Esophagus muscularis mucosa (tissue), 4 donors: ENCODE results near the gene COMMD1. TPM values are rescaled to one million over a fixed set of nuclear protein-coding genes. Genes with fewer than 3 reads are reported as not detected.
A peak's percentile ranks its signal among the peaks of the same experiment; 100 is the strongest.

Experiments used
- DNase-seq: peaks from one replicate; pipeline ENCODE4 v3.0.0-alpha.2; 2017; ENCODE audit errors: extremely low spot score
- H3K27ac ChIP-seq, 4 donors: fragments of 200-600 bp; sonication (generic); replicated peaks in 1 of 4; 1 replicate in 3 of 4; 2 replicates in 1 of 4; pipeline ENCODE4 v1.5.1; 2016 to 2019; ENCODE audit warnings: mild to moderate bottlenecking in 1 of 4
- H3K27me3 ChIP-seq, 4 donors: fragments of 200-600 bp; sonication (generic); one replicate each; pipeline versions ENCODE4 v1.5.1 to v1.6.0; 2016 to 2019
- H3K36me3 ChIP-seq, 4 donors: fragments of 200-600 bp; sonication (generic); one replicate each; pipeline ENCODE4 v1.5.1; 2016 to 2019
- H3K4me1 ChIP-seq, 4 donors: fragments of 200-600 bp; sonication (generic); one replicate each; pipeline ENCODE4 v1.5.1; 2016 to 2019
- H3K4me3 ChIP-seq, 4 donors: fragments of 200-600 bp; sonication (generic); 1 replicate in 2 of 4; 2 replicates in 2 of 4; pipeline ENCODE4 v1.5.1; 2016 to 2019; ENCODE audit warnings: mild to moderate bottlenecking in 4 of 4, moderate library complexity in 1 of 4
- H3K9me3 ChIP-seq, 4 donors: fragments of 200-600 bp; sonication (generic); 1 replicate in 3 of 4; 2 replicates in 1 of 4; pipeline ENCODE4 v1.5.1; 2016 to 2019
- CTCF ChIP-seq, 3 experiments: fragments of 200-600 bp in 2 of 3; fragments of 450-650 bp in 1 of 3; sonication (generic) in 2 of 3; IDR thresholded peaks; one replicate each; pipeline ENCODE4 v1.5.1; 2017 to 2019; ENCODE audit warnings: antibody characterized with exemption in 3 of 3, mild to moderate bottlenecking in 2 of 3, moderate library complexity in 1 of 3
- EP300 ChIP-seq: sonication (generic); formaldehyde crosslinking; IDR thresholded peaks from one replicate; pipeline ENCODE4 v1.6.1; 2017; ENCODE audit warnings: antibody characterized with exemption
- POLR2A ChIP-seq: fragments of 450-650 bp; IDR thresholded peaks from one replicate; pipeline ENCODE4 v1.6.1; 2017; ENCODE audit warnings: antibody characterized with exemption, moderate library complexity, mild to moderate bottlenecking, low read depth
- POLR2AphosphoS5 ChIP-seq, 2 donors: sonication (generic); formaldehyde crosslinking; IDR thresholded peaks; one replicate each; pipeline ENCODE4 v1.6.1; 2017; ENCODE audit warnings: antibody characterized with exemption in 2 of 2
- WGBS: methylation state at CpG from one replicate; pipeline ENCODE4 v1.1.5; 2018; 5-methylcytosine and 5-hydroxymethylcytosine counted together
- intact Hi-C: fragments of 100-400 bp; cut with DNase I; formaldehyde crosslinking; loops from one replicate; pipeline ENCODE4 v1.15.1; 2023
- total RNA-seq, 4 donors: library from RNA; depleted of rRNA; stranded (reverse); fragments of >200 nt; gene quantifications; one replicate each; pipeline versions ENCODE4 v1.1.0 to v1.2.1, GENCODE V29; 2016

The COMMD1 gene
- total RNA-seq, 4 donors from 2014 or later, result 25.1 to 42.4 (median 37.2) TPM

DNA sequence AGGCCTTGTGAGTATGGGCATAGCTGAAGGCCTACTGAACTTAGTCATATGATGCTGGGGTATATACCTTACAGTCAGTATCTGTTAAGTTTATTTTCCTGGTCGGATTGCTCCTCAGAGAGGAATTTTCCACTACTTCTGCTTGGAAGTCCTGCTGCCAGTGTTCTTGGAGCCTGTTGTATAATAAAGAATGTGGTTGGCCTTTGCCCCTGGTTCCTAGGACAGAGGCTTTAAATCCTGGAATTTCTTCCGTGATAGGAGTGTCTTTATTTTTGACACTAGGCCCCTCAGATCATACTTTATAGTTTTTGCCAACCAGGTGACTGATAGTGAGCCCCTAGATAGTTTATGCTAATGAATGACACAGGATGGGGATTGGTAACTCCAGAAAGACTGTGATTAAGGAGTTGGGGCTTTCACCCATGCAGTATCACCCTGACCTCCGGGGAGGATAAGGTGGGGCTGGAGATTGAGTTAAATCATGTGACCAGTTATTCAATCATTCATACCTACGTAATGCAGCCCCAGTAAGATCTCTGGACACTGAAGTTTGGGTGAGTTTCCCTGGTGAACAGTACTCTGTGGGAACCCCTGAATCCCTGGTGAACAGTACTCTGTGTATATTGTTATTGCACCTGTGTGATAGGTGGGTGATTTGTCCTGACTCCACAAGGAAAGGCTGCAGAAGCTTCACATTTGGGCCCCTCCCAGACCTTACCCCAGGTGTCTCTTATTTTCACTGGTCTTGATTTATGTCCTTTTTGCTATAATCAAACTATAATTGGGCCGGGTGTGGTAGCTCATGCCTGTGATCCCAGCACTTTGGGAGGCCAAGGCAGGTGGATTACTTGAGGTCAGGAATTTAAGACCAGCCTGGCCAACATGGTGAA lies 56.9 kb downstream of the COMMD1 start:
- DNase-seq, result no peak
- H3K4me1 ChIP-seq, result peaks cover 3 to 27% (median 18%) of the 10 kb centered on the region in 4 donors
- no peaks in the 10 kb centered on the region for H3K36me3 ChIP-seq
- peak overlapping the region in 1 of 4 donors; percentile 17 for H3K27ac ChIP-seq
- TF ChIP-seq POLR2AphosphoS5 (IDR thresholded peaks at IDR 0.05) (no peak), EP300 (no peak), POLR2A (no peak), CTCF (IDR thresholded peaks at IDR 0.05) (no peak)
- no peaks in the 10 kb centered on the region for H3K9me3 ChIP-seq
- 83% methylated on average over 5 of the region's 5 CpGs for WGBS
- intact Hi-C loops, result no loop called here
- H3K4me3 ChIP-seq, result no peak overlapping the region
- no peaks in the 10 kb centered on the region for H3K27me3 ChIP-seq

- no peaks in the 10 kb centered on the region for H3K9me3 ChIP-seq
These were observed 60.7 kb downstream of the COMMD1 start for GRCh38 chr2:61966087-61966727.

GRCh38 chr2:61967262-61967661 lies 61.8 kb downstream of the COMMD1 start:
- peaks cover 3 to 59% (median 38%) of the 10 kb centered on the region in 4 donors for H3K4me1 ChIP-seq
- WGBS, result 51% methylated on average over 1 of the region's 1 CpG
- intact Hi-C loops, result no loop called here
- no peak overlapping the region for H3K4me3 ChIP-seq
- no peaks in the 10 kb centered on the region for H3K36me3 ChIP-seq
- TF ChIP-seq POLR2AphosphoS5 (IDR thresholded peaks at IDR 0.05) (no peak), CTCF (IDR thresholded peaks at IDR 0.05) (no peak), POLR2A (no peak), EP300 (no peak)
- H3K27ac ChIP-seq, result peak overlapping the region in 3 of 4 donors; percentile 1 to 28 (median 25)
- H3K27me3 ChIP-seq, result no peaks in the 10 kb centered on the region
- DNase-seq, result no peak
- no peaks in the 10 kb centered on the region for H3K9me3 ChIP-seq

More at GRCh38 chr2:61966087-61966727, 60.7 kb downstream of the COMMD1 start:
- DNase-seq, result no peak
- no peak overlapping the region for H3K4me3 ChIP-seq
- intact Hi-C loops, result no loop called here
- H3K27ac ChIP-seq, result peak overlapping the region in 1 of 4 donors; percentile 28
- H3K4me1 ChIP-seq, result peaks cover 3 to 63% (median 40%) of the 10 kb centered on the region in 4 donors
- H3K27me3 ChIP-seq, result no peaks in the 10 kb centered on the region
- WGBS, result 93% methylated on average over 2 of the region's 2 CpGs
- TF ChIP-seq EP300 (no peak), CTCF (IDR thresholded peaks at IDR 0.05) (peak in 1 of 3 experiments; percentile 33), POLR2A (no peak)
- H3K36me3 ChIP-seq, result no peaks in the 10 kb centered on the region

- Histone ChIP-seq H3K36me3 (no peaks in the 10 kb centered on the region), H3K4me3 (no peak overlapping the region), H3K9me3 (no peaks in the 10 kb centered on the region), H3K4me1 (peaks cover 3 to 53% (median 35%) of the 10 kb centered on the region in 4 donors), H3K27ac (peak overlapping the region in 3 of 4 donors; percentile 0 to 21 (median 16)), H3K27me3 (no peaks in the 10 kb centered on the region)
- intact Hi-C loops, result no loop called here
- no peak for TF ChIP-seq CTCF (IDR thresholded peaks at IDR 0.05)
- no peak for TF ChIP-seq POLR2AphosphoS5 (IDR thresholded peaks at IDR 0.05)
- TF ChIP-seq POLR2A, result no peak
- TF ChIP-seq EP300, result no peak
- no peak for DNase-seq
- WGBS, result 60% methylated on average over 1 of the region's 1 CpG
These were observed 63.9 kb downstream of the COMMD1 start for GRCh38 chr2:61969376-61969775.
